Skin of body (tissue), 2 donors: Measurements from ENCODE around the gene PACS2. TPM values are rescaled to one million over a fixed set of nuclear protein-coding genes. Genes with fewer than 3 reads are reported as not detected.

Source experiments
- DNase-seq: peaks from one replicate; lab custom pipeline; 2025; lab: John Stamatoyannopoulos, UW
- total RNA-seq: library from RNA; depleted of rRNA; stranded (reverse); fragments of >200 nt; gene quantifications from one replicate; pipeline ENCODE4 v1.2.3, GENCODE V29; 2014

Gene PACS2
- total RNA-seq, 1 donor from 2014 or later = 44.9 TPM

DNA sequence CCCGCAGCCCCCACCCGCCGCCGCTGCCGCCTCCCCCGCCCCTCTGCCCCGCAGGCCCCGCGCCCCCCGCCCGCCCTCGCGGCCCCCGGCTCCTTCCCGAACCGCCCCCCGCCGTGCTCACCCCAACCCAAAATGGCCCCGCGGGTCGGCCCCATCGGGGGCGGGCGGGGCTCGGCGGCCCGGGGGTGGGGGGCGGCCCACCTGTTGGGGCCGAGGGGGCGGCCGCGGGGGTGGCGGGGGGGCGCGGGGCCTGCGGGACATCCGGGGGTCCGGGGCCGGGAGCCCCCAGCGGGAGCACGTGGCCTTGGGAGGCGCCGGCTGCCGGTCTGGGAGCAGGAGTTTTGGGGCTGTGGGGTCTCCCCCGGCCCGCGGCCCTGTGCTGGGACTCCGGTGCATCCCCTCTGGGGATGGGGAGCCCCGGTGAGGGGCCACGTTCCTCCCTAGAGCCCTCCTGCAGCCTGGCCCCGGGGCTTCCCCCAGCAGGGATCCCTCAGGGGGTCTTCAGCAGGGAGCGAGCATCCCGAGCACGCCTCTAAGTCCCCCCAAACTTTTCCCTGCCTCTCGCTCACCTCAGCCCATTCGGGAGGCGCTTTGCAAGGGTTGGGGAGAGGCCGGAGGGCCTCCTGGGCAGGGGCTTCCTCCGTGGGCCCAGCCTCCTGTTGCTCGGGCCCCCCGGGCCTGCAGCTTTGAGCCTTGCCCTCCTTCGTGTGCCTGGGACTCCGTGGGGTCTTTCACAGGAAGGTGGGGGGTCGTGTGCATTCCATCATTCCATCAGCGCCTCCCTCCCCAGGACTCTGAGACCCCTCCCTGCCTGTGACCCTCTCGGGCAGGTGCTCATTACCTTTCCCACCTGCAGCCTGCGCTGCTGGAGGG is 105.8 kb downstream of the PACS2 start:
- DNase-seq = no peak

DNA sequence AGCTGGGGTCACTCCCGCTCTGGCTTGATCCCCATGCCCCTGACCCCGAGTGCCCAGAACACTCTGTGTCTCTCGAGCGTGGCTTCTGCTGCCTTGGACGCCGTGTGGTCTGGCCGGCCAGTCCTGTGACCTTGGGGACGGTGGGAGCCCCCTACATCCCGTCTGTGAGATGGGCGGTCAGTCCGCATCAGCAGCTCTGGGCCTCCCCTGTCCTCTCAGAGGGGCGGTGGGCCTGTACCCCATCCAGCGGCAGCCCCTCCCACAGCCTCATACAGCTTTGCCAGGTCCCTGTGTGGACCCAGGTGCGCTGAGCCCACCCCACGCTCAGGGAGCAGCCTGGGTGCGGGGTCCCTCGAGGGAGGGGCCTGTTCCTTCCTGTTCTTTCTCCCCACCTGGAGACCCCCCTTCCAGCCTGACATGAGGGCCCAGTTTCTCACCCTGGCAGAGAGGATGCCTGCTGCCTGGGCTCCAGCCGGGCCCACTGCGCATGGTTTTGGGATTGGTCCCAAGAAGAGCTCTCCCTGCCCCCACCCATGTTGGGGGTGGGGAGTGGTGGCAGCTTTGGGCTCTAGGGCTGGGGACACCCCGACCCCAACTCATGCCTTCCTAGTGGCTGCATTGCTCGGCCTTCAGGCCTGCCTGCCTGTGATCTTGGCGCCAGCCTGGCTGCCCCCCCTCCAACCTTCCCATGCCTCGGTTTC is 106.6 kb downstream of the PACS2 start:
- no peak for DNase-seq

DNA sequence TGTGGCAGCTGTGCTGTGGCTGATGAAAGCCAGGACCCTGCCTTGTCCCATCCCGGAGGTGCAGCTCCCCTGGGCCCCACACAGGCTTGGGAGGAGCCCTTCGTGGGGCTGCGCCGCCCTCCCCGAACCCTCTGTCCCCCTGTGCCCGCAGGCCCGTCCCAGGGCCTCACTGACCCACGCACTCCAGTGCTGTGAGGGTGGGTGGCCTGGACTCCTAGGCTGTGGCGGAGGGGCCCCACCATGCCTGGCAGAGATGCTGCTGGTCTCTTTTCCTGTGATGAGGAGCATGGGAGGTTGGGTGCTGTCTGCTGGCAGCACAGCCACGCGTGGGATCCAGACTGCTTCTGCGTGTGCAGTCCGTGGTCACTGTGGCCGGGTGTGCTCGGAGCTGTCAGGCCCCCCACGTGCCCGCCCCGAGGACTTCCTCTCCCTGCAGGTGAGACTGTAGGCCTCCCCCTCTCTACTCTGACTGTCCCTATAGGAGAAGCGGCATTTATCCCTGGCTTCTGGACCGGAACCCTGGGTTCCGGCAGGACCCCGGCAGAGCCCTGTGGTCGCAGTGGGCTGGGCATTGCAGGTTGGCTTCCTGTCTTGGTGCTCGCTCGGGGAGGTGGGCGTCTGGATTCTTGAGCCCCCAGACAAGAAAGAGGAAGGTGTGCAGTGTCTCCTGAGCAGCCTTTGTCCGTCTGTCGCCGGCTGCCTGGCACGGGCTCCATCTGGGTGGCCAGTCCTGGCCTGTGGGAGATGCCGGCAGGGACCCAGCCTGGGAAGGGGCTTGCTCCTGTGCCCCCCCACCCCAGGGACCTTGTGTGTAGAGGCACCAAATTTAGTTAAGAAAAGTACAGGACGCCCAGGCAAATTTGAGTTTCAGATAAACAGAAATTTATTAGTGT is 107.4 kb downstream of the PACS2 start:
- no peak for DNase-seq

DNA sequence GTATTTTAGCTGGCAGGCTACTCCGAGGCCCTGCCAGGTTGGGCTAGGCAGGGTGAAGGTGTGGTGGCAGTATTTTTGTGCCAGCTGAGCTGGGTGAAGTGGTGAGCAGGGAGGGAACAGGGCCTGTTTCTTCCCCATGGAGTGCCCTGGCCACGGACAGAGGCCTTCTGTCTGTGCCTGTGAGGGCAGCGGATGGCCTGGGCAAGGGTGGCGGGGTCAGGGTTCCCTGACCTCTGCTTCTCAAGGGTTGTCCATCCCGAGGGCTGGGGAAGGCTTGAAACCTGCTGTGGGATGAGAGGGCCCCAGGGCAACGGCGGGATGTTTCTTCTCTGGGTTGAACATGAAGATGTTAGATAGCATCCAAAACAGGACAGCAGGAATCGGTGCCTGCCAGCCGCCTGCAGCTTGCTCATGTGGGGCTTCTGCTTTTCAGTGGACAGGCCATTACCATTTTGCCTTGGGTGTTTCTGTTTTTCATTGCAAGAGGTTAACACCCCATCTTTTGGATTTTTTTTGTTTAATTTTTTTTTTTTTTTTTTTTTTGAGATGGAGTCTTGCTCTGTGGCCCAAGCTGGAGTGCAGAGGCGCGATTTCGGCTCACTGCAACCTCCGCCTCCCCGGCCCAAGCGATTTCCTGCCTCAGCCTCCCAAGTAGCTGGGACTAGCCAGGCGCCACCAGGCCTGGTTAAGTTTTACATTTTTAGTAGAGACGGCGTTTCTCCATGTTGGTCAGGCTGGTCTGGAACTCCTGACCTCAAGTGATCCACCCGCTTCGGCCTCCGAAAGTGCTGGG is 108.3 kb downstream of the PACS2 start:
- no peak for DNase-seq

DNA sequence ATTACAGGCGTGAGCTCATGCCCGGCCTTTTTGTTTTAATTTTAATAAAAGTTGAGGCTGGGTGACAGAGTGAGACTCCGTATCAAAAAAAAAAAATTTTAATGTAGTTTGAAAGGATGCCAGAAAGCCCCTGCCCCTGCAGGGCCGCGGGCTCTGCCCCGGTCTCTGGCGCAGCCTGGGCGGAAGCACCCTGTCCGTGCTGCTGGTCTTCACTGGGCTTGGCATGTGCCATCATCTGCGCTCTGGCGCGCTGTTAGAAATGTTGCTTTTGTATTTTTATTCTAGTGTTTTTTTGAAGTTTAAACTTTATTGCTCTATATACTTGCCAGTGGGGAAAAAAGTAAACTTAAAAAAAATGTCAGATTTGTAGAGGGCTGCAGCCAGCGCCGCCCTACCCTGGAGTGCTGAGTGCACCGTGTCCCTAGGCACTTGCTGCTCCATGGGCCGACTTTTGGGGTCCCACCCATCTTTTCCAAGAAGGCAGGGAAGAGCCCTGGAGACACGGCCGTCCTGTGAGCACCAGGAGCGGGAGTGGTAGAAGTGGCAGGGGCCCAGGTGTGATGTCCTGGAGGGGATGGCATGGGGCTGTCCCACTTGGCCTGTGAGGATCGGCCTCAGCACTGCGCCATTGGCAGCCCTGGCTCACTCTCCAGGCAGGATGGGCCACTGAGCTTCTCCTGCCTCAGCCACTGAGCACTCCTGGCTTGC is 109.1 kb downstream of the PACS2 start:
- DNase-seq = no peak

DNA sequence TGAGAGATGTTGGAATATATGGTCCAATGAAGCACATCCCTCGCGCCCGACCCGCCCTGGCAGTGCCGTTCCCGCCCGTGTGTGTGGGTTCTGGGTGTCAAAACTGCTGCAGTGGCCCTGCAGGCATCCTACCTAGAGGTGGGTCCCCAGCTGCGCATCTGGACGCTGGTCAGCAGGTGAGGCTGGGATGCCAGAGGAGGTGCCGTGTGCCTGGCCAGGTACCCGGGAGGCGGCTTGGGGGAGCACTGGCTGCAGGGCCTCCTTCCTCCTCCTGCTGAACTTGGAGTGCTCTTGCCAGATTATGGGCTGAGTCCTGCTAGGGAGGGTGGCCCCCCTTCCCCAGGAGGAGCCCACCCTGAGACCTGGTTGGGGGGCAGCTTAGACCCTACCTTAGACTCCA is 110.3 kb downstream of the PACS2 start:
- no peak for DNase-seq

DNA sequence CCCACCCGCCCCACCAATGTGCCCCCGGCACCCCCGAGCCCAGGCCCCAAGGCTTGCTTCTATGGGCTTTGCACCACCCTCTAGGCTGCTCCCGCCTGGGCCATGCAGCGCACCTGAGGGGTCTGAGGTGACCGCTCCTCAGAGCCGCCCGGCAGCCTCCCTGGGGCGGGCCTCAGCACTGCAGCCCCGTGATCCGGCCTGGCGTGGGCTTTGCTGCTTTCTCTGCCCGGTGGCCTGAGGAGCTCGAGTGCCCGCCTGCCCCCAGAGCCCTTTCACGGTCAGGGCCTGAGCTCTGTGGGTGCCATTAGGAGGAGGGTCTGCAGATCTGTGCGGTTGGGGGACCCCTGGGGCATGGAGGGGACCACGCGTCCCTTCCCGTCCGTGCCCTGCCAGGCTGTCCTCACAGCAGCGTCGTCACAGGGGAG is 111.3 kb downstream of the PACS2 start:
- DNase-seq = no peak

DNA sequence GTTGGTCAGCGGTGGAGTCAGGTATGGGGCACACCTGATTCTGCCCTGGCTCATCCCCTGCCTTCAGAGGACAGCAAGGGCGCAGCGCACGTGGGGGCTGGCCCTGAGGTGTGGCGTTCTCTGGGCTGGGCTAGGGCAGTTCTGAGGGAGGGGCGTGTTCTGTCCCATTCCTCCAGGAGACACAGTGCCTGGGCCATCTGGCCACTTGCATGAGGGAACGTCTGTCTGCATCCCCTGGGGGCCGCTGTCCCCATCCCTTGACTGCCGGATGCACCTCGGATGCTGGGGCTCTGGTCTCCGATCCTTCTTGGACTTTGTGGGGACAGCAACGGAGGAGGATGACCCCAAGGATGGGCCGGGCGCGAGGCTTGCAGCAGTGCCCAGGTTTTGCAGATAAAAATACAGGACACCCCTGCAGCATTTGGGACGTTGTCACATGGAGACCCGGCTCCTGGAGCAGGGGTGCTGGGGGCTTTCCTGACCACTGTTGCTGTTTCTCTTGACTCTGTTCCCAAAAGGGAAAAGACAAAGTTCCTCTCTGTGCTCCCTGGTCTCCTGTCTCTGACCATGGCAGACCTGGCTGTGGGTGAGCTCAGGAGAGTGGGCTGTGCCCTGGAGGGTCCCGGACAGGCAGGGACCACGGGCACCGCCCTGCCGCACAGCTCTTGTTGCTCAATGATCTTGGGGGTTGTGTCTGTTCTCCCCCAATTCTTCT is 112.0 kb downstream of the PACS2 start:
- DNase-seq = no peak

DNA sequence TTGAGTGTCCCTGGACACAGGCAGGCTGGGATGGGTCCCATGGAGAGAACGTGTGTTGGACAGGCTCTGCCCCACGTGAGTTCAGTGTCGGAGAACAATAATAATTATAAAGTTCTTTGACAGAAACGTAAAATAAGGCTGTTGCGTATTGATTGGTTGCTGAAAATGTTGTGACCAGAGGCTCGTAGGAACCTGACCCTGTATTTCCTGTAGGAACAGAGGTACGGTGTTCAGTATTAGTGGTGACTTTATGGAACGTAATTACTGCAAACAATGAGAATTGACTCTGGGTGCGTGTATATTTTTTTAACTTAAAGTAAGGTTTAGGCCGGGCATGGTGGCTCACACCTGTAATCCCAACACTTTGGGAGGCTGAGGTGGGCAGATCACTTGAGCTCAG is 112.9 kb downstream of the PACS2 start:
- DNase-seq = no peak

DNA sequence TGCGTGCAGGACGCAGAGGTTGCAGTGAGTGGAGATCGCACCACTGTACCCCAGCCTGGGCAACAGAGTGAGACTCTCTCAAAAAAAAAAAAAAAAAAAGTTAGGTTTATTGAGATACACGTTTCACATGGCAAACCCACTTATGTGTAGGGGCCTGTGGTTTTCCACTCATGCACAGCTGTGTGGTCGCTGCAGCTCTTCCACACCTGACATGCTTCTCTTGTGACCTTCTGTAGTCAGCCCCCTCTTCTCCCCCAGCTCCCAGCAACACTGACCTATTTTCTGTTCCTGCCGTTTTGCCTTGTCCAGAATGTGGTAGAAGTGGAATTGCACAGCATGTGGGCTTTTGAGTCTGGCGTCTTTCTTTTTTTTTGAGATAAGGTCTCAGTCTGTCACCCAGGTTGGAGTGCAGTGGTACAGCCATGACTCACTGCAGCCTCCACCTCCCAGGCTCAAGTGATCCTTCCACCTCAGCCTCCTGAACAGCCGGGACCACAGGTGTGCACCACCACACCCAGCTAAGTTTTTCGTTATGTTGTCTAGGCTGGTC is 113.5 kb downstream of the PACS2 start:
- DNase-seq = no peak

DNA sequence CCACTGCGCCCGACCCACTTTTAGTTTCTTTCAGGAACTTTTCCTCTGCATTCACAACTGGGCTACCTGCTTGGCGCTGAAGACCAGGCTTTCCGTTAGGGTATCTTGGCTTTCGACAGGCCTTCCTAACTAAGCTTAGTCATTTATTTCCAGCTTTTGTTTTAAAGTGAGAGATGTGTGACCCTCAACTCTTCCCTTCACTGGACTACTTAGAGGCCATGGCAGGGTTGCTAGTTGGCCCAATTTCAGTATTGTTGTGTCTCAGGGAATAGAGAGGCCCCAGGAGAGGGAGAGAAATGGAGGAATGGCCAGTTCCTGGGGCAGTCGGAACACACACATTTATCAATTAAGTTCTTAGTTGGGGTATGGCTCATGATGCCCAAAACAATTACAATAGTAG is 115.5 kb downstream of the PACS2 start:
- no peak for DNase-seq

DNA sequence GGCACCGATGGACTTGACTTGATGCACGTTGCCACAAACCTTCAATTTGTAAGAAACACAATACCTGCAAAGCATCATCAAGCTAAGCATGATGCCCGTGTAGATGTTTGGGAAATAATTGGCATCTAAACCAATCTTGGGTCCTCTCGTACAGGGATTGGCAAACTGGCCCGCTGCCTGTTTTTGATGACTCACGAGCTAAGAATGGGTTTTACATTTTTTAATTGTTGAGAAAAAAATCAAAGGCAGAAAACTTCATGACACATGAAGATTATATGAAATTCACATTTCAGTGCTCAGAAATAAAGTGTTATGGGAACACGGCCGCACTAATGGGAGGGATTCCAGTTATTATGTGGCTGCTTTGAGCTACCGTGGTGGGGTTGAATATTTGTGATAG is 116.0 kb downstream of the PACS2 start:
- no peak for DNase-seq

DNA sequence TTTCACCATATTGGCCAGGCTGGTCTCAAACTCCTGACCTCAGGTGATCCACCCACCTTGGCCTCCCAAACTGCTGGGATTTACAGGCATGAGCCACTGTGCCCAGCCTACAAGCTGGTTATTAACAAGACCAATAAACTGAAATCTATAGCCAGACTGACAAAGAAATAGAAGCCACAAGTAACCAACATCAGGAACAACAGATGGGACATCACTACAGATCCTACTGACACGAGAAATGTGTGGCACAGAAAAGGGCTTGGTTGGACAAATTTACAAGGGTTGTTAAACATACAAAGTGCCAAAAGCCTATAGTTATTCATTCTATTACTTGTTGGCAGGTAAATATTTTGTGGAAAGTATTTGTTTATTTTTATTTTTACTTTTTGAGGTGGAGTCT is 116.7 kb downstream of the PACS2 start:
- DNase-seq = no peak

DNA sequence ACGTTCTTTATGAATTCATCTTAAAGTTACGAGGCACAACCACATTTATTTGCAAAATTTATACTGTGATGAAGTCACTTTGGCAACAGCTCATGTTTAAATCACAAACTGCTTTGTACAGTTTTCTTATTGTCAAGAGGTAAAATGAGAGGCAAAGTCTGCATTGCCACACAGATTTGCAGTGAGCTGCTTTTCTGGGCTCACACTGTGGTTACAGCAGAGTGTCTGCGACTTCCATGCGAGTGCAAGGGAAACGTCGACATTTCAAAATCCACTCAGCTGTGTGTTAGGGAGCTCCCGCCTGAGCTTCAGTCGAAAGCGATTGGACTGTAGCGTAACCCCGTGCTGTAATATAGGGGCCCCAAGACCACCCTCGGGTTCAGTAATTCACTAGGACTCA is 118.1 kb downstream of the PACS2 start:
- peak; percentile 66 for DNase-seq

DNA sequence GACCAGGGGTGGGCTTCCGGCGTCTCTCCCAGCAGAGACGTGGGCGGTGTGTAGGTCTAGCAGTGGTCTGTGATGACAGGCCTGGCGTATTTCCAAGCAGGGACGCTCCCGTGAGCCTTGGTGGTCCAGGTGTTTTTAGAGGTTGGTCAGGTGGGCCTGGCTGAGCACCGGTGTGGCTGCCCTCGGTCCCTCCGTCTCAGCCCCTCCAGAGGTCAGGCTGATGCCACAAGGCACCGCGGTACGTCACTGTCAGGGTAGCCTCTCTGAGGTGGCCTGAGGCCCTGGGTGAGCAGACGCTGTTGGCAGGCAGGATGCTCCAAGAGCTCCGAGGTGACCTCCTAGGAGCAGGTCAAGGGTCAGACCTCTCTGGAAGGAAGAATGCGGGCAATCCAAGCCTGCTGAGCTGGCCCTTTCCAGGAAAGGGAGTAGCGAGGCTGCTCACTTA is 118.6 kb downstream of the PACS2 start:
- DNase-seq = no peak

DNA sequence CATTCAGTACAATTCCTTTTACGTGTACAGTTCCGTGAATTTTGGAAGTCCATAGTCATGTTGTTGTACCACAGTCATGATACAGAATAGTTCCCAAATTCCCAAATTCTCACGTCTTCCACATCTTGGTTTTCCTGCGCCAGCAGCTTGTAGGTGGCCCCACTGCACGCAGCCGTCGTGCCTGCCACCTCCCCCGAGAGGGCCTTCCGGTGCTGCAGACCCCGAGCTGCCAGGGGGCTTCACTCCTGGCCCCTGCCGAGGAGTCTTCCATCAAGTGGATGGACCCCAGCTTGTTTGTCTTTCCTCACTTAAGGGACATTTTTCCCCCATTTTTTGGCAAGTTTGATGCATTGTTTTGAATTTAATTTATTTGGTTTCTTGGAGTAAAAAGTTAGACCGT is 121.9 kb downstream of the PACS2 start:
- no peak for DNase-seq

DNA sequence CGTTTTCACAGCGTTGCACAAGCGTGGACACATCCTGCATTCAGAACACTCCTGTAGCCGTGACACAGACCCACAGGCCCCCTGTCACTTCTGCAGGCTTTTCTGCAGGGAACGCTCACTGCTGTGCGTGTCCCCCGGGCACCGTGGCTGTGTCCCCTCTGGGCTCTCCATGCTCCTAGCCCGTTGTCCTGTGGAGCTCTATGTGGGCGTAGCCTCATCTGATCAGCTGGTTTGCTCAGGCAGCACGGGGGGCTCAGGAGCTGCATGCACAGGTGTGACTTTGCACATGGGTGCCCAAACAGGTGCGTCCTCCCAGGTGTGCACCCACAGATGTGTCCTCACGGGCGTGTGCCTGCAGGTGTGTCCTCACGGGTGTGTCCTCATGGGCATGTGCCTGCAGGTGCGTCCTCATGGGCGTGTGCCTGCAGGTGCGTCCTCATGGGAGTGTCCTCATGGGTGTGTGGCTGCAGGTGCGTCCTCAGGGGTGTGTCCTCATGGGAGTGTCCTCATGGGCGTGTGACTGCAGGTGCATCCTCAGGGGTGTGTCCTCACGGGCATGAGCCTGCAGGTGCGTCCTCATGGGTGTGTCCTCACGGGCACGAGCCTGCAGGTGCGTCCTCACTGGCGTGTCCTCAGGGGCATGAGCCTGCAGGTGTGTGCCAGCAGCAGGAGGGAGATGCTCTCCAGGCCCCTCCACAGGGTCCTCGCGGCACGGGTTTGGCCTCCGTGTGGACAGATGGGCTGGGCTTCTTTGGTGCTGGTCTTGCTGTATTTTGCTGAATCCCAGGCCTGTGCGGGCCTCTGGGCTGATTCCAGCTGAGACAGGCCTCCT is 122.6 kb downstream of the PACS2 start:
- no peak for DNase-seq

DNA sequence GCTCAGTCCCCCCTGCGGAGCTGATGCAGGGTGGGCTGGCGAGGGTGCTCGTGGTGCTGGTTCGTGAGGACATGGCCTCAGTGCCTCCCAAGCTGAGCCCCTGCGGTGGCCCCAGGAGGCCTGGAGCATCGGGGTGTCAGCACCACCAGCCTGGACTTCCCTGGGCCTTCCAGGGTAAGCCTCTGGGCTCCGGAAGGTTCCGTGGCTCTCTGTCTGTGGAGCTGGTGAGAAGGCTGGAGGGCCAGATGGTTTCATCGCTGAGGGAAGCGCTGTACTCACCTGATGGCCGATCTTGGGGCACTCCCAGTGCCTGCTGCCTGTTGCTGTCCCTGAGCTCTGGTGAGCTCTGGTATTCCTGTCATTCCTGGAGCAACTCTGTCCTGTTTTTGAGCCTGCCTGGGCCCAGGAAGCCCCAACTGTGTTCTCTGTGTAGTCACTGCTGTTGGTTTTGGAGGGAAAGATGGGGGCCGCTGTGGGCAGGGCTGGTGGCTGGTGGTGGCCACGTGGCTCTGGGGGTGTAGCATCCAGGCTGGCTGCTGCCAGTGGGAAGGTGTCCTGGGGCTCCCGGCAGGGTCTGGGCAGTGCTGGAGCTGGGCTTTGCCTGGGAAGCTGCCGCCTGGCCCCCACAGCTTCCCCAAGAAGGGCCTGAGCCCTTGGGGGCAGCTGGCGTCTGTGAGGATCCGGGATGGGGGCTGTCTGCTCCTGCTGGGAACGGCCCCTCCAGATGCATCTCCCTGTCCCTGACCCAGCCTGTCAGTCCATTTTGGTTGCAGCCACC is 123.4 kb downstream of the PACS2 start:
- DNase-seq = no peak
